GM19395 (cell line): ENCODE data around the gene YWHAG.
"Not testable (repeated sequence)": the region's sequence is repeated elsewhere in the genome, so short reads cannot be mapped to it uniquely, and the experiment has no call there.

Experiments used
- ATAC-seq: cut with Tn5 transposase; IDR thresholded peaks from one replicate; pipeline ENCODE4 v1.9.1; 2021; ENCODE audit warnings: mild to moderate bottlenecking, moderate library complexity; ENCODE audit not compliant: unreplicated experiment

Gene YWHAG

GRCh38 chr7:76349313-76349885 lies 9.4 kb downstream of the YWHAG start:
- ATAC-seq = no peak

- no peak for ATAC-seq
Observed at GRCh38 chr7:76347710-76348109, 11.1 kb downstream of the YWHAG start.

- ATAC-seq = no peak
Observed at GRCh38 chr7:76346778-76347177, 12.0 kb downstream of the YWHAG start.

GRCh38 chr7:76346097-76346496 lies 12.7 kb downstream of the YWHAG start:
- no peak for ATAC-seq

GRCh38 chr7:76343931-76344321 lies 14.9 kb downstream of the YWHAG start:
- no peak for ATAC-seq

GRCh38 chr7:76343294-76343930 lies 15.4 kb downstream of the YWHAG start:
- no peak for ATAC-seq

GRCh38 chr7:76342222-76342621 lies 16.6 kb downstream of the YWHAG start:
- ATAC-seq = no peak

- ATAC-seq = no peak
Observed at GRCh38 chr7:76340617-76341131, 18.1 kb downstream of the YWHAG start.

GRCh38 chr7:76338298-76339084 lies 20.3 kb downstream of the YWHAG start:
- no peak for ATAC-seq

GRCh38 chr7:76337147-76337546 lies 21.6 kb downstream of the YWHAG start:
- no peak for ATAC-seq

- ATAC-seq = no peak
Observed at GRCh38 chr7:76336094-76336493, 22.7 kb downstream of the YWHAG start.

- not testable (repeated sequence) for ATAC-seq
Observed at GRCh38 chr7:76335417-76335816, 23.4 kb downstream of the YWHAG start.

- no peak for ATAC-seq
Observed at GRCh38 chr7:76334320-76334967, 24.3 kb downstream of the YWHAG start.

GRCh38 chr7:76333511-76334101 lies 25.2 kb downstream of the YWHAG start:
- no peak for ATAC-seq

- ATAC-seq = no peak
Observed at GRCh38 chr7:76332078-76332477, 26.7 kb downstream of the YWHAG start.

GRCh38 chr7:76330673-76331072 lies 28.1 kb downstream of the YWHAG start:
- ATAC-seq = no peak

GRCh38 chr7:76330261-76330660 lies 28.5 kb downstream of the YWHAG start:
- ATAC-seq = no peak

- no peak for ATAC-seq
Observed at GRCh38 chr7:76329479-76329878, 29.3 kb downstream of the YWHAG start.

- ATAC-seq = no peak
Observed at GRCh38 chr7:76328389-76328788, 30.4 kb downstream of the YWHAG start.

- ATAC-seq = no peak
Observed at GRCh38 chr7:76327610-76328009, 31.2 kb downstream of the YWHAG start.

- ATAC-seq = no peak
Observed at GRCh38 chr7:76326646-76327233, 32.1 kb downstream of the YWHAG start.
